ENCODE measurements around the gene TLE3. TPM values are rescaled to one million over a fixed set of nuclear protein-coding genes. Genes with fewer than 3 reads are reported as not detected.

The TLE3 gene
- total RNA-seq, 1 donor from 2014 or later = 58.8 TPM

DNA sequence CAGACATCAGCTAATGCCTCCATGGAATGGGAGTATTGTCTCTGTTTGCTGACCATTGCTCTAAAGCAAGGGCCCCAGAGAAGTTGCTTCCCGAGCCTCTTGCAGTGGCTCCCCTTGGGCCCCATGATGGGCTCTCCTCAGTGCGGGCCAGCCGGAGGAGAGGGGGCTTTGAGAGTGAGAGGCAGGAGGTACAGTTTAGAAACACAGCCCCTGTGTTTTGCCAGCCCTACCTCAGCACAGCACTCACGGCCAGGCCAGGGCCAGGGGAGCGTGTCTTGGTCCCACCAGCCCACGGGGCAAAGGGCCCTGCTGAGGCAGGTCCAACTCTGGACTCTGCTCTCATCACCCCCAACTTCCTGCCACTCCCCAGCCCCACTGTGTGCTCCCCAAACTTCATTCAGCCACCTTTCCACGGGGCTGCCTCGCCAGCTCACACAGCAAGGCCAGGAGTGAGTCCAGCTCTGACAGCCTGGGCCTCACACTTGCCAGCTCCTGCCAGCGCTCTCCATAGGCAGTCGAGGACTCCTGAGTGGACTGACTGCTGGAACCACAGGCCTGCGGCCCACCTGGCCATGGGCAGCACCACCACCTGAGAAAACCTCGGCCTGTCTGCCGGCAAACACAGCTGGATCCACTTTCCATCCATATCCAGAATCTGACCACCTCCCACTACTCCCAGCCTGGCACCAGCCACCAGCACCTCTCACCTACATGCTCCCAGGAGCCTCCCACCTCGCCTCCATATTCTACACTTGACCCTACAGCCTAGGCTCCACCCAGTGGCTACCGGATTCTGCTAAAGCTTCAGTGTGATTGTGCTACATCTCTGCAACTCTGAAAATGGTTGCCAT, 99.0 kb downstream of the TLE3 start:
- H3K27ac ChIP-seq = no peak overlapping the region
- intact Hi-C loops (cut with DNase I) = no loop called here
- H3K4me1 ChIP-seq = no peaks in the 10 kb centered on the region
- no peaks in the 10 kb centered on the region for H3K36me3 ChIP-seq
- ATAC-seq (no peak), DNase-seq (no peak)
- TF ChIP-seq, protein P1, sequence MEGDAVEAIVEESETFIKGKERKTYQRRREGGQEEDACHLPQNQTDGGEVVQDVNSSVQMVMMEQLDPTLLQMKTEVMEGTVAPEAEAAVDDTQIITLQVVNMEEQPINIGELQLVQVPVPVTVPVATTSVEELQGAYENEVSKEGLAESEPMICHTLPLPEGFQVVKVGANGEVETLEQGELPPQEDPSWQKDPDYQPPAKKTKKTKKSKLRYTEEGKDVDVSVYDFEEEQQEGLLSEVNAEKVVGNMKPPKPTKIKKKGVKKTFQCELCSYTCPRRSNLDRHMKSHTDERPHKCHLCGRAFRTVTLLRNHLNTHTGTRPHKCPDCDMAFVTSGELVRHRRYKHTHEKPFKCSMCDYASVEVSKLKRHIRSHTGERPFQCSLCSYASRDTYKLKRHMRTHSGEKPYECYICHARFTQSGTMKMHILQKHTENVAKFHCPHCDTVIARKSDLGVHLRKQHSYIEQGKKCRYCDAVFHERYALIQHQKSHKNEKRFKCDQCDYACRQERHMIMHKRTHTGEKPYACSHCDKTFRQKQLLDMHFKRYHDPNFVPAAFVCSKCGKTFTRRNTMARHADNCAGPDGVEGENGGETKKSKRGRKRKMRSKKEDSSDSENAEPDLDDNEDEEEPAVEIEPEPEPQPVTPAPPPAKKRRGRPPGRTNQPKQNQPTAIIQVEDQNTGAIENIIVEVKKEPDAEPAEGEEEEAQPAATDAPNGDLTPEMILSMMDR (IDR thresholded peaks at IDR 0.05) = no peak
- H3K4me3 ChIP-seq = no peak overlapping the region
- H3K9me3 ChIP-seq = peaks cover 4% of the 10 kb centered on the region
- H3K27me3 ChIP-seq = no peaks in the 10 kb centered on the region

DNA sequence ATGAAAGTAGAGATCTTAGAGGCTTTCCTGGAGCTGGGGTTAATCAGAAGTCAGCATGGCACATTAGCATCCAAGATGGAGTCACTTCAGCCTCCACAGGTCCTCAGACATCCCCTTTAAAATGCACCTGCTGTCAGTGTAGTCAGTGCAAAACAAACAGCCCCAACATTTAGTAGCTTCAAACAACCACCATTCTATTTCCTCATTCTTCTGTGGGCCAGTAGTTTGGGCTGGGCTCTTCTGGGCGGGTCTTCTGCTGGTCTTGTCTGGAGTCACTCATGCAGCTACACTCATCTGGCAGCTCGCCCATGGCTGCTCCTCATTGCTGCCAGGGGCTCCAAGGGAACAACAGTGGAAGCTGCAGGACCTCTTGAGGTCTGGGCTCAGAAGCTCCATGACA, 99.9 kb downstream of the TLE3 start:
- Histone ChIP-seq H3K4me3 (no peak overlapping the region), H3K36me3 (no peaks in the 10 kb centered on the region), H3K9me3 (no peaks in the 10 kb centered on the region), H3K27me3 (no peaks in the 10 kb centered on the region), H3K27ac (no peak overlapping the region), H3K4me1 (no peaks in the 10 kb centered on the region)
- ATAC-seq (peak; percentile 60), DNase-seq (peak; percentile 78)
- TF ChIP-seq, protein P1 (IDR thresholded peaks at IDR 0.05) = no peak
- intact Hi-C loops (cut with DNase I) = no loop called here

Small RNAs within 50 kb of the gene (microRNA-seq; reads per million reads assigned to microRNA genes)
- gene MIR629 (ENCODE audit: borderline microRNAs expressed) = 35.3 reads per million, percentile 52 among the genes with 10 or more reads in this experiment
